ENCODE data around the gene ZKSCAN8. TPM values are rescaled to one million over a fixed set of nuclear protein-coding genes. Genes with fewer than 3 reads are reported as not detected.

ZKSCAN8 gene
- total RNA-seq, 1 donor from 2014 or later: 18.1 TPM

GRCh38 chr6:28139860-28140543 is 1.7 kb upstream of the ZKSCAN8 start:
- no peak for DNase-seq

DNA sequence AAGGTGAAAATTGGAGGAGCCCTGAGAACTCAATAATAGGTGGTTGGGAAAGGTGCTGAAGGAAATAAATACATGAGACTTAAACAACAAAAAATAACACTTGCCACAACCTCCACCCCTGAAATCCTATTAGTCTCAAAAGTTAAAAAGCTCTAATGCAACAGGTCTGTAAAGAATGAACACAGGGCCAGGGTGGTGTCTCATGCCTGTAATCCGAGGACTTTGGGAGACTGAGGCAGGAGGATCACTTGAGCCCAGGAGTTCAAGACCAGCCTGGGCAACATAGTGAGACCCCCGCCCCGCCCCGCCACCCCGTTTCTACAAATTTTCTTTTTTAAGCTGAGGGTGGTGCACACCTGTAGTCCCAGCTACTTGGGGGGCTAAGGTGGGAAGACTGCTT is 1.1 kb upstream of the ZKSCAN8 start:
- DNase-seq: no peak

DNA sequence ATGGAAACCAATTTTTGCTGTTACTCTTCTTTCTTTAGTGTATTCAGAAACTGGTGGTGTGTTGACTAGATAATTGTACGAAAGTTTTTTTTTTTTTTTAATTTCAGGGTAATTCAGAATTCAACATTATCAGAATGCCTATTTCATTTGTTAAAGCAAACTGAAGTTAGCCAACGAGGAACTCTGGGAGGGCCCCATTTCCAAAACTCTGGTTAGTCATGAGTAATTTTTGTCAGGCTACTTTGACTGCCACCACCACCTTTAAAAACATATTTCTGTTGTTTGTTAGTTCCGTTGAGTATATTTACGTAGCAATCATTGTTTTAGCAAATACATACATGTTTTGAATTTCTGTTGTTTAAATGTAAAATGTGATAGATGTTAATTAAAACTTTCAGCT is 763 bp downstream of the ZKSCAN8 start:
- DNase-seq: no peak

- DNase-seq: no peak
Measured at GRCh38 chr6:28145231-28145630, 3.5 kb downstream of the ZKSCAN8 start.

DNA sequence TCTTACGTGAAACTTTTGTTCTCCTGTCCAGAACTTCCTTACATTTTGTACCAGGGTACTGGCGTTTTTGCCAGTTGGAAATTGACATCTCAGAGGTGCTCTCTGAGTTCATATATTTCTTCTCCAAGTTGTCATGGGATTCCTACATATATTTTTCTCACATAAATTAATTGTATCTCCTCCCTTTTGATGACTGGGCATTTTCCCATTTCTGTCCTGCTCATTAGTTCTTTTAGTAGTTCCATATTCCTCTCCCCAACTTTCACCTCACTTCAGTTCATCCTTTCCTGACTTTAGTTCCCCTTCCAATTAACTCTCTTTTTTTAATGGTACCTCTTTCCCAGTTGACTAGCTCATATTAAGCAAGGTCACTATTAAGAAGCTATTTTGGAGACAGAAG is 10.8 kb downstream of the ZKSCAN8 start:
- DNase-seq: no peak

DNA sequence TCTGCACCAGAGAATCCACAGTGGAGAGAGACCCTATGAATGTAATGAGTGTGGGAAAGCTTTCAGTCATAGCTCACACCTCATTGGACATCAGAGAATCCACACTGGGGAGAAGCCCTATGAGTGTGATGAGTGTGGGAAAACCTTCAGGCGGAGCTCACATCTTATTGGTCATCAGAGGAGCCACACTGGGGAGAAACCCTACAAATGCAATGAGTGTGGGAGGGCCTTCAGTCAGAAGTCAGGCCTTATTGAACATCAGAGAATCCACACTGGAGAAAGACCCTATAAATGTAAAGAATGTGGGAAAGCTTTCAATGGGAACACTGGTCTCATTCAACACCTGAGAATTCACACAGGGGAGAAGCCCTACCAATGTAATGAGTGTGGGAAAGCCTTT is 11.9 kb downstream of the ZKSCAN8 start:
- DNase-seq: no peak

GRCh38 chr6:28154357-28154756 is 12.7 kb downstream of the ZKSCAN8 start:
- no peak for DNase-seq

GRCh38 chr6:28158318-28158717 is 16.6 kb downstream of the ZKSCAN8 start:
- no peak for DNase-seq

DNA sequence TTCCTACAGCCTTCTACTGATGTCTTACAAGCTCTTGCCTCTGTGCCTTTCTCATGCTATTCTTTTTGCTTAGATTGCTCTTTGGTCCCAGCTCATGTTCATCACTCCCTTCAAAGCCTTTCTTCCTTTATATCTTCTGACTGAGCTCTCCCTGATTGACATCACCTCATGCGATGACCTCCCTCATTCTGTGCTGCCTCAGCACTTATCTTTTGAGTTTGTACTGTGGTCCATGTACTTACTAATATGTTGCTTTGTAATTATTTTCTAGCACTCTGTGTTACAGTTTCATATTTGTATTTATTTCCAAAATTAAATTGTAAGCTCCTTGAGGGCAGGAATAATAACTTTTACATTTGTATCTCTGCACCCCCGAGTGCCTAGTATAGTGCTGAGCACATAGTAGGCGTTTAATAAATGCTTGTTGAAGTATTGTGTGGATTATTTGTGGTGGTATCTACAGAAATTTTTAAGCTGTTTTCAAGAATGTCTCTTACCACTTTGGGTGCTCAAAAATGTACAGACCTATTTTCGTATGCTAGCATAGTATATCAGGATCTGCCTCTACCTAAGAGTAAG is 17.4 kb downstream of the ZKSCAN8 start:
- no peak for DNase-seq

DNA sequence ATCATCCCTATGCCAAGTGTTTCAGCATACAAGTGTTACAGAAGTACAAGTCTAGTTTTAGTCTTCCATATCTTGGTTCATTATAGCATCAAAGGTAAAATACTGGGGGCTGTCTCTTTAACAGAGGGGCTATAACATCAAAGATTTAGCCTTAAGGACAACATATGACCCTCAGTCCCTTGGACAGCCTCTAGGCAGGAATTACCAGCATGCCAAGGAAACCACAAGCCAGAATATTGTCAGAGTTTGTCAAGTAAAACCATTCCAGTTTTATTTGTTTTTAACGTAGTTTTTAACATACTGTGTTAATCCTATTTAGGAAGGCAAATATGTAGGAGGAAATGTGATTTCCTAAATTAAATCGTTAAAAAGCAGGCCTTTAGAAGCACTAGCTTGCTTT is 18.6 kb downstream of the ZKSCAN8 start:
- no peak for DNase-seq

DNA sequence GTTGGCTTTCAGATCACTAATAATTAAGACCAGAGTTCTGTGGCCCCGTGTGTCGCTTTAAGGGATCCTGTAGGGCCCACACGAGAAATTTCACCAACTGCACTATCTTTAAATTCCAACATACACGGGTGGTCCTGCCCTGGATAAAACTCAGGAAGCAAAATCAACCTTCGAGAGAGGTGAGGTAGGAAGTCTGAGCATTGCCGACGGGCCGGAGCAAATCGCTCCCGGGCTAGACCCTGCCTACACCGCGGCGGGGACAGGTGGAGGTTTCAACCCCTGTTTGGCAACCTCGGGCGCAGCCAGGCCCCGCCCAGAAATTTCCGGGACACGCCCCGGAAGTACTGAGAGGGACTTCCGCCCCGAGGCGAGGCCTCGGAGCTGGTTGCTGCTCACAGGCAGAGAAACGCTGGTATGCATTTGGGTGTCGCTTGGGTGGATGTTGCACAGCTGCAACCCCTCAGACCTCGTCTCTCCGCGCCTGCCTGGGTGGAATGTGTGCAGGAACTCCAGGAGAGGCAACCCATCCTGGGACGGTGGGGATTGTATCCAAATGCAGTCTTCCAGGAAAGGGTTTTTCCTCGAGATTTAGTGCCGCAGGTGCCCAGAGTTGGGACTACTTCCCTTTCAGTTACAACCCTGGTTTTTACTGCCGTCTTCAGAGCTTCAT is 19.9 kb downstream of the ZKSCAN8 start:
- no peak for DNase-seq

- no peak for DNase-seq
Measured at GRCh38 chr6:28165563-28165962, 23.9 kb downstream of the ZKSCAN8 start.

DNA sequence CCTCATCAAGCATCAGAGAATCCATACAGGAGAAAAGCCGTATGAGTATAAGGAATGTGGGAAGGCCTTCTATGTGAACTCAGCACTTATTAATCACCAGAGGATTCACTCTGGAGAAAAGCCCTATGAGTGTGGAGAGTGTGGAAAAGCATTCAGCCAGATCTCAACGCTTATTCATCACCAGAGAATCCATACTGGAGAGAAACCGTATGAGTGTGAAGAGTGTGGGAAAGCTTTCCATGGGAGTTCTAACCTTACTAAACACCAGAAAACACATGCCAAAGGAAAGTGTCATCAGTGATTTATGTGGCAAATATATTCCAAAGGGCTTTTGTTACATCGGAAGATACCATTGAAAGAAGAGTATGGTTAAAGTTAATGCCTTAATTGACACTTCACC is 25.4 kb downstream of the ZKSCAN8 start:
- DNase-seq: no peak

DNA sequence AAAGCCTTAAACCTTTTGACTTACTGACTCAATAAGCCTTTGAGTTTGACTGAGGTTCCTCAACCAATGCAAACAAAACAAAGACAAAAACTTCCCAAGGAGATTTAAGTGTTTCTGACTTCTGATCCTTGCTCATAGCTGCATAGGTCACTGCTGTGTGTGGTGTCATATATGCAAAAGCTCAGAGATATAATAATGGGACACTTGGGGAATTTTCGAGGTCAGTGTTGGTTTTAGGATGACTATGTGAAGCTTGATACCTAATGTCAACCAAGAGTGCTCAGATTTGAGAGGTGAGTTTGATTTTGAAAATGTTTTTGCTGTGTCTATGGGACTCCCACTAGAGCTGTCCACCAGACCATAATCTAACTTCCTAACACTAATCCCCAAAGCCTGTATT is 26.2 kb downstream of the ZKSCAN8 start:
- no peak for DNase-seq

GRCh38 chr6:28171271-28171670 is 29.6 kb downstream of the ZKSCAN8 start:
- DNase-seq: no peak

DNA sequence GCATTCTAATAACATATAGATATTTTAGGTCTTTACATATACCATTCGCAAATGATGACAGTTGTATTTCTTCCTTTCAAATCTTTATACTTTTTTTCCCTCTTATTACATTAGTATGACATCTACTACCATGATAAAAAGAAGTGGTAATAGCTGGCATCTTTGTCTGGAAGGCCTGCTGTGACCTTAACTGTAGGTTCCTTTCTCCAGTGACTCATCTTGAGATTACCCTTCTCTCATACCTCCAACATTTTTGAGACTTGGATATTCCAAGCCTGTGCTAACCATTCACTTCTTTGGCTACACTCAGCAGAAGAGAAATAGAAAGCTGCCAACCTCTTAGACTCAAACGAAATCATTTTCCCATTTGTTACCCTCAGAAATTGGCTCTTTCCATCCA is 30.3 kb downstream of the ZKSCAN8 start:
- no peak for DNase-seq

- DNase-seq: no peak
Measured at GRCh38 chr6:28176373-28176772, 34.7 kb downstream of the ZKSCAN8 start.

- DNase-seq: no peak
Measured at GRCh38 chr6:28182255-28182654, 40.6 kb downstream of the ZKSCAN8 start.

DNA sequence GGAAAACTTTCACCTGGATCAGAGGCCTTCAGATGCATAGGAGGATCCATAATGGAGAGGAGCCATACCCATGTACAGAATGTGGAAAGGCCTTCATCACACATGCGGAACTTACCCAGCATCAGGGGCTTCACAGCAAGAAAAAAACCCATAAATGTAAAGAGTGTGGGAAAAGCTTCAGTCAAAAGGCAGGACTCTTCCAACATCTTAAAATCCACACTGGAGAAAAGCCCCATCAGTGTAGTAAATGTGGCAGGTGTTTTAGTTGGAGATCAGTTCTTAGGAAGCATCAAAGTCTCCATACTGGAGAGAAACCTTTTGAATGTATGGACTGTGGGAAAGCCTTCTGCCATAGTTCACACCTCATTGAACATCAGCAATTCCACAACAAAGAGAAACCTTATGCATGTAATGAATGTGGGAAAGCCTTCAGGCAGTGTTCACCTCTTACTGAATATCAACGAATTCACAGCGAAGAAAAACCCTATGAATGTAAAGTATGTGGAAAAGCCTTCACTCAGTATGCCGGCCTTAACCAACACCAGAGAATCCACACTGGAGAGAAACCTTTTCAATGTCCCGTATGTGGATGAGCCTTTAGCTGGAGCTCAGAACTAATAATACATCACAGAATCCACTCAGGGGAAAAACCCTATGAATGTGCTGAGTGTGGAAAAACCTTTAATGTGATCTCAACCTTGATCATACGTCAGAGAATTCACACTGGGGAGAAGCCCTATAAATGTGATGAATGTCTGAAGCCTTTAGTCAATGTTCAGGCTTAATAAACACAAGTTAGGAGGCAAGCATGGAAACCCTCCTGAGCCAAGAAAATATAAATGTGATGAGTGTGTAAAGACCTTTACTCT is 46.7 kb downstream of the ZKSCAN8 start:
- no peak for DNase-seq

- DNase-seq: no peak
Measured at GRCh38 chr6:28200020-28200419, 58.3 kb downstream of the ZKSCAN8 start.

GRCh38 chr6:28203201-28203600 is 61.5 kb downstream of the ZKSCAN8 start:
- DNase-seq: no peak

DNA sequence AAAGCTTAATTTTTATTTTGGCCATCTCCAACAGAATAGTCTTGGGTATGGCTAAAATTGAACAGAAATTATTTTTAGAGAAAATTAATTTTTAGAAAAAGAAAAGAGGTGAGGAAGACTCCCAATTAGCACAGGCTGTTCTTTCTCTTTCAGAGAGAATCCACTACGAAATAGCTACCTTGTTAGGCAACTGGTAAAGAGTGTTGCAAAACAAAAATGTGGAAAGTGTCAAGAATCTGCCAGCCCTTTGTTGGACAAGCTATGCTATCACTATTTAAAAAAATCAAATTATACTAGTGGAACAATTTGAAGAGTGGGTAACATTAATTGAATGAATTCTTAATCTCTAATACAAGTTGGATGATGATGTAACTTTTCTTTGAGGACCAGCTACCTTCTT is 64.2 kb downstream of the ZKSCAN8 start:
- no peak for DNase-seq

- no peak for DNase-seq
Measured at GRCh38 chr6:28206527-28206926, 64.8 kb downstream of the ZKSCAN8 start.

Measured in skin of body (tissue), 2 donors.